ENCODE results near the gene VPS50. TPM values are rescaled to one million over a fixed set of nuclear protein-coding genes. Genes with fewer than 3 reads are reported as not detected.

Gene VPS50
- total RNA-seq, 1 experiment from 2014 or later: 9.2 TPM

DNA sequence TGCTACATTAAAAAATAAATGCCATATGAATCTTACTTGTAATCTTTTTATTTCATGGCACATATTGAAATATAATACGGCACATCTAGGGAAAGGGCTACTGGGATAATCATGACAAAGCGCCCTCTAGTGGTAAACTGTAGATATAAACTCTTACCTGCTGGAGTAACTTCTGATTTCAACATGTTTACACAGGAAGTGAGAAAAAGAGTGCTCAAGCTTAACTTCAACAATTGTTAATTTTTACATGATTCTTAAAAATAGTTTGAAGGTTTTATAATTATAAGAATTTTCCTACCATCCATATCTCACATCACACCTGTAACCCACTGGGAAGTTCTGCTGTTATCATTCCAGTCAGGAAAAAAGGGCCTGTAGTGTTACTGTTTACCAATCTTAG lies 3.9 kb upstream of the VPS50 start:
- Mint-ChIP-seq H3K4me1 (no peaks in the 10 kb centered on the region), H3K27ac (no peak overlapping the region)

GRCh38 chr7:93231259-93231658 lies 907 bp upstream of the VPS50 start:
- no peak for DNase-seq (ENCODE audit: low spot score)
- peak overlapping the region; percentile 84 for H3K27ac Mint-ChIP-seq
- ChIA-PET POLR2A (no interaction called here), CTCF (interaction anchor here (0.9 to 1.7 kb wide), 3 partner anchors 162 to 1164 kb away, joined by 3 to 13 read pairs (median 3); no protein-coding TSS in a partner anchor)
- no peak for ATAC-seq
- H3K4me3 Mint-ChIP-seq: peak overlapping the region; percentile 99
- no peaks in the 10 kb centered on the region for H3K9me3 Mint-ChIP-seq
- H3K36me3 Mint-ChIP-seq: no peaks in the 10 kb centered on the region
- peaks cover 4% of the 10 kb centered on the region for H3K27me3 Mint-ChIP-seq (ENCODE audit: low read depth)
- no peaks in the 10 kb centered on the region for H3K4me1 Mint-ChIP-seq
- no peak for TF ChIP-seq SOX15 (CRISPR knock-in tag; IDR thresholded peaks at IDR 0.05)
- no peak for TF ChIP-seq ZBTB43 (CRISPR knock-in tag; IDR thresholded peaks at IDR 0.05)
- TF ChIP-seq, protein P1, sequence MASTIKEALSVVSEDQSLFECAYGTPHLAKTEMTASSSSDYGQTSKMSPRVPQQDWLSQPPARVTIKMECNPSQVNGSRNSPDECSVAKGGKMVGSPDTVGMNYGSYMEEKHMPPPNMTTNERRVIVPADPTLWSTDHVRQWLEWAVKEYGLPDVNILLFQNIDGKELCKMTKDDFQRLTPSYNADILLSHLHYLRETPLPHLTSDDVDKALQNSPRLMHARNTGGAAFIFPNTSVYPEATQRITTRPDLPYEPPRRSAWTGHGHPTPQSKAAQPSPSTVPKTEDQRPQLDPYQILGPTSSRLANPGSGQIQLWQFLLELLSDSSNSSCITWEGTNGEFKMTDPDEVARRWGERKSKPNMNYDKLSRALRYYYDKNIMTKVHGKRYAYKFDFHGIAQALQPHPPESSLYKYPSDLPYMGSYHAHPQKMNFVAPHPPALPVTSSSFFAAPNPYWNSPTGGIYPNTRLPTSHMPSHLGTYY (CRISPR knock-in tag; IDR thresholded peaks at IDR 0.05): no peak
- no peak for TF ChIP-seq TCF7 (CRISPR knock-in tag; IDR thresholded peaks at IDR 0.05; ENCODE audit: low read depth)
- no peak for TF ChIP-seq ATF2 (CRISPR knock-in tag; IDR thresholded peaks at IDR 0.05; ENCODE audit: borderline replicate concordance, low read depth)
- TF ChIP-seq USF1 (CRISPR knock-in tag; IDR thresholded peaks at IDR 0.05): no peak
- no peak for TF ChIP-seq ETV6 (CRISPR knock-in tag; IDR thresholded peaks at IDR 0.05)
- TF ChIP-seq JUN (CRISPR knock-in tag; IDR thresholded peaks at IDR 0.05): no peak
- TF ChIP-seq MLX (CRISPR knock-in tag; IDR thresholded peaks at IDR 0.05): no peak
- TF ChIP-seq, protein P2, sequence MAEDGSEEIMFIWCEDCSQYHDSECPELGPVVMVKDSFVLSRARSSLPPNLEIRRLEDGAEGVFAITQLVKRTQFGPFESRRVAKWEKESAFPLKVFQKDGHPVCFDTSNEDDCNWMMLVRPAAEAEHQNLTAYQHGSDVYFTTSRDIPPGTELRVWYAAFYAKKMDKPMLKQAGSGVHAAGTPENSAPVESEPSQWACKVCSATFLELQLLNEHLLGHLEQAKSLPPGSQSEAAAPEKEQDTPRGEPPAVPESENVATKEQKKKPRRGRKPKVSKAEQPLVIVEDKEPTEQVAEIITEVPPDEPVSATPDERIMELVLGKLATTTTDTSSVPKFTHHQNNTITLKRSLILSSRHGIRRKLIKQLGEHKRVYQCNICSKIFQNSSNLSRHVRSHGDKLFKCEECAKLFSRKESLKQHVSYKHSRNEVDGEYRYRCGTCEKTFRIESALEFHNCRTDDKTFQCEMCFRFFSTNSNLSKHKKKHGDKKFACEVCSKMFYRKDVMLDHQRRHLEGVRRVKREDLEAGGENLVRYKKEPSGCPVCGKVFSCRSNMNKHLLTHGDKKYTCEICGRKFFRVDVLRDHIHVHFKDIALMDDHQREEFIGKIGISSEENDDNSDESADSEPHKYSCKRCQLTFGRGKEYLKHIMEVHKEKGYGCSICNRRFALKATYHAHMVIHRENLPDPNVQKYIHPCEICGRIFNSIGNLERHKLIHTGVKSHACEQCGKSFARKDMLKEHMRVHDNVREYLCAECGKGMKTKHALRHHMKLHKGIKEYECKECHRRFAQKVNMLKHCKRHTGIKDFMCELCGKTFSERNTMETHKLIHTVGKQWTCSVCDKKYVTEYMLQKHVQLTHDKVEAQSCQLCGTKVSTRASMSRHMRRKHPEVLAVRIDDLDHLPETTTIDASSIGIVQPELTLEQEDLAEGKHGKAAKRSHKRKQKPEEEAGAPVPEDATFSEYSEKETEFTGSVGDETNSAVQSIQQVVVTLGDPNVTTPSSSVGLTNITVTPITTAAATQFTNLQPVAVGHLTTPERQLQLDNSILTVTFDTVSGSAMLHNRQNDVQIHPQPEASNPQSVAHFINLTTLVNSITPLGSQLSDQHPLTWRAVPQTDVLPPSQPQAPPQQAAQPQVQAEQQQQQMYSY (CRISPR knock-in tag; IDR thresholded peaks at IDR 0.05): no peak
- TF ChIP-seq ZNF512 (CRISPR knock-in tag; IDR thresholded peaks at IDR 0.05; ENCODE audit: borderline replicate concordance): no peak
- TF ChIP-seq AFF4 (CRISPR knock-in tag; IDR thresholded peaks at IDR 0.05; ENCODE audit: borderline replicate concordance): no peak
- no peak for TF ChIP-seq GABPB1 (CRISPR knock-in tag; IDR thresholded peaks at IDR 0.05)

More for the DNA sequence above, 3.9 kb upstream of the VPS50 start:
- no peak for DNase-seq (ENCODE audit: low spot score)
- TF ChIP-seq ZNF263 (CRISPR knock-in tag; IDR thresholded peaks at IDR 0.05; ENCODE audit: low read depth) (no peak), CTCF (IDR thresholded peaks at IDR 0.05) (peak; percentile 82)
- POLR2A ChIA-PET: no interaction called here
- Mint-ChIP-seq H3K36me3 (no peaks in the 10 kb centered on the region), H3K27me3 (ENCODE audit: low read depth) (peaks cover 4% of the 10 kb centered on the region), H3K4me3 (no peak overlapping the region), H3K9me3 (no peaks in the 10 kb centered on the region)
- ATAC-seq: no peak
- CTCF ChIA-PET: interaction anchor here (1.1 to 1.7 kb wide), 4 partner anchors 13 to 136 kb away, joined by 3 to 4 read pairs (median 4); no protein-coding TSS in a partner anchor
